ENCODE results near the gene SNX9. TPM values are rescaled to one million over a fixed set of nuclear protein-coding genes. Genes with fewer than 3 reads are reported as not detected.

Gene SNX9
- total and polyA plus RNA-seq, 10 of the 15 experiments (the other 5 are each of a cell fraction or from before 2014, with no cell fraction given): 0.03 to 2.0 (median 0.37) TPM

- TF ChIP-seq E4F1 (IDR thresholded peaks at IDR 0.05; ENCODE audit: borderline replicate concordance, partially characterized antibody): no peak
- TF ChIP-seq ETV6 (conservative IDR thresholded peaks at IDR 0.05 in 1 of 2, IDR thresholded peaks at IDR 0.05 in 1 of 2; ENCODE audit: borderline replicate concordance in 1 of 2, low read depth in 1 of 2): no peak
Measured at GRCh38 chr6:157961832-157962575, 139.0 kb downstream of the SNX9 start (continued).

DNA sequence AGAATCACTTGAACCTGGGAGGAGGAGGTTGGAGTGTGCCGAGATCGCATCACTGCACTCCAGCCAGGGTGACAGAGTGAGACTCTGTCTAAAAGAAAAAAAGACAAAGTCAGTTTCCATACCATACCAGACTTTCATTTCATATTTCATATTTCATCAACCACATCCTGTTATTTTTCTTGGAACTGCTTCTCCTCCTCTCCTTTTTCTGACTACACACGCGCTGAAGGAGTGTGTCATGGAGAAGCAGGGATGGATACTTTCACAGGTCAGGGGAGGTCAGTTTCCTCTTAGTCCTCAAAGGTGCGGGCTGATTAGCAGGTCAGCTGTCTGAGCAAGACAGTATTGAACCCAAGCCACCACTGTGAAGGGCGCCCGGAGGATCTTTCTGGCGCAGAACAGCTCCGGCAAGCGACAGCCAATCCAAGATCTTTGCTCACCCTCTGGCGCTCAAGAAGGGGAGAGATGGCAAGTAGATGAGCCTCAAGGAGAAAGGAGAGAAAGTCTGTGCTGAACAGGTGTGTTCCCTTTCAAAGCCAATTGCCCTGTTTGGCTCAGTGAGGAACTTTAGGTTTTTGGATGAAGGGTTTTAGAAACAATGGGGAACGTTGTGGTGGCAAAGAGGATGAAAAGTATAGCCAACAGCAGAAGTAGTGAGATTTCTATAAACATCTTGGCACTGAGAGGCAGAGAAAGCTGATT lies 139.7 kb downstream of the SNX9 start:
- CTCF ChIA-PET: no interaction called here
- DNase-seq (ENCODE audit: low read depth, low spot score): no peak
- TF ChIP-seq POLR2AphosphoS5 (IDR thresholded peaks at IDR 0.05; ENCODE audit: low read length) (no peak), ZNF207 (IDR thresholded peaks at IDR 0.05; ENCODE audit: borderline replicate concordance) (no peak), IRF3 (IDR thresholded peaks at IDR 0.05) (no peak), NFYB (IDR thresholded peaks at IDR 0.05; ENCODE audit: insufficient read depth, low read depth, low read length) (no peak), SIX5 (IDR thresholded peaks at IDR 0.05; ENCODE audit: low read depth, low read length, severe bottlenecking) (no peak), CHD4 (IDR thresholded peaks at IDR 0.05) (no peak), SREBF1 (IDR thresholded peaks at IDR 0.05; ENCODE audit: low read length) (no peak), USF1 (IDR thresholded peaks at IDR 0.05; ENCODE audit: borderline replicate concordance, extremely low read length, insufficient read depth, low read depth, low read length) (no peak)
- TF ChIP-seq, protein P1, sequence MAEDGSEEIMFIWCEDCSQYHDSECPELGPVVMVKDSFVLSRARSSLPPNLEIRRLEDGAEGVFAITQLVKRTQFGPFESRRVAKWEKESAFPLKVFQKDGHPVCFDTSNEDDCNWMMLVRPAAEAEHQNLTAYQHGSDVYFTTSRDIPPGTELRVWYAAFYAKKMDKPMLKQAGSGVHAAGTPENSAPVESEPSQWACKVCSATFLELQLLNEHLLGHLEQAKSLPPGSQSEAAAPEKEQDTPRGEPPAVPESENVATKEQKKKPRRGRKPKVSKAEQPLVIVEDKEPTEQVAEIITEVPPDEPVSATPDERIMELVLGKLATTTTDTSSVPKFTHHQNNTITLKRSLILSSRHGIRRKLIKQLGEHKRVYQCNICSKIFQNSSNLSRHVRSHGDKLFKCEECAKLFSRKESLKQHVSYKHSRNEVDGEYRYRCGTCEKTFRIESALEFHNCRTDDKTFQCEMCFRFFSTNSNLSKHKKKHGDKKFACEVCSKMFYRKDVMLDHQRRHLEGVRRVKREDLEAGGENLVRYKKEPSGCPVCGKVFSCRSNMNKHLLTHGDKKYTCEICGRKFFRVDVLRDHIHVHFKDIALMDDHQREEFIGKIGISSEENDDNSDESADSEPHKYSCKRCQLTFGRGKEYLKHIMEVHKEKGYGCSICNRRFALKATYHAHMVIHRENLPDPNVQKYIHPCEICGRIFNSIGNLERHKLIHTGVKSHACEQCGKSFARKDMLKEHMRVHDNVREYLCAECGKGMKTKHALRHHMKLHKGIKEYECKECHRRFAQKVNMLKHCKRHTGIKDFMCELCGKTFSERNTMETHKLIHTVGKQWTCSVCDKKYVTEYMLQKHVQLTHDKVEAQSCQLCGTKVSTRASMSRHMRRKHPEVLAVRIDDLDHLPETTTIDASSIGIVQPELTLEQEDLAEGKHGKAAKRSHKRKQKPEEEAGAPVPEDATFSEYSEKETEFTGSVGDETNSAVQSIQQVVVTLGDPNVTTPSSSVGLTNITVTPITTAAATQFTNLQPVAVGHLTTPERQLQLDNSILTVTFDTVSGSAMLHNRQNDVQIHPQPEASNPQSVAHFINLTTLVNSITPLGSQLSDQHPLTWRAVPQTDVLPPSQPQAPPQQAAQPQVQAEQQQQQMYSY (CRISPR knock-in tag; IDR thresholded peaks at IDR 0.05): no peak

More for the DNA sequence above, 139.7 kb downstream of the SNX9 start:
- Histone ChIP-seq H3K4me1 (ENCODE audit: control insufficient read depth, insufficient read depth, low read length) (no peaks in the 10 kb centered on the region), H3K27me3 (replicated peaks in 1 of 2; ENCODE audit: control insufficient read depth in 2 of 2, insufficient read depth in 2 of 2, low read length in 1 of 2) (no peaks in the 10 kb centered on the region), H3K4me3 (no peak overlapping the region), H3K36me3 (ENCODE audit: control insufficient read depth in 2 of 2, insufficient read depth in 2 of 2, low read length in 1 of 2) (no peaks in the 10 kb centered on the region), H3K9me3 (replicated peaks; ENCODE audit: control insufficient read depth, insufficient read depth, low read length) (peaks cover 8% of the 10 kb centered on the region; the same call in 2 of the 3 replicates), H3K4me2 (ENCODE audit: control insufficient read depth, insufficient read depth) (no peak overlapping the region), H3K27ac (ENCODE audit: control insufficient read depth, insufficient read depth) (no peak overlapping the region), H4K20me1 (ENCODE audit: control insufficient read depth, insufficient read depth) (no peaks in the 10 kb centered on the region), H3K9ac (ENCODE audit: control insufficient read depth, insufficient read depth, low read length) (no peak overlapping the region), H2AFZ (ENCODE audit: control insufficient read depth, low read depth, low read length) (no peak overlapping the region), H3K79me2 (ENCODE audit: control insufficient read depth, insufficient read depth, low read length) (no peaks in the 10 kb centered on the region)
- FAIRE-seq: no peak
- 74% methylated on average over 12 of the region's 12 CpGs for WGBS (ENCODE audit: insufficient coverage, insufficient replicate concordance, low lambda C conversion rate, missing lambda C conversion rate)
- BruUV-seq (replicated peaks): no TSS peak
- no peak for ATAC-seq
- ChIA-PET POLR2A (no interaction called here), RAD21 (ENCODE audit: unreplicated experiment) (interaction anchor here (0.6 kb wide), 1 partner anchor 1115 kb away, joined by 3 read pairs; no protein-coding TSS in a partner anchor), SMC1A (ENCODE audit: uncharacterized antibody, unreplicated experiment) (no interaction called here)
- in situ Hi-C loops (cut with MboI) (no loop called here), intact Hi-C loops (cut with micrococcal nuclease; ENCODE audit: unreplicated experiment) (no loop called here)
